HG02885 (cell line): ENCODE results near the gene FGFR4.

Experiments
- ATAC-seq: cut with Tn5 transposase; IDR thresholded peaks from one replicate; pipeline ENCODE4 v1.9.1; 2021; ENCODE audit warnings: mild to moderate bottlenecking; ENCODE audit not compliant: unreplicated experiment, poor library complexity

The FGFR4 gene

GRCh38 chr5:177130211-177131018 lies 43.7 kb downstream of the FGFR4 start:
- no peak for ATAC-seq

- ATAC-seq, result no peak
Observed at GRCh38 chr5:177131019-177131320, 44.3 kb downstream of the FGFR4 start.

- ATAC-seq, result no peak
Observed at GRCh38 chr5:177131352-177132135, 44.8 kb downstream of the FGFR4 start.

GRCh38 chr5:177132136-177133095 lies 45.7 kb downstream of the FGFR4 start:
- peak; percentile 7 for ATAC-seq

- peak; percentile 70 for ATAC-seq
Observed at GRCh38 chr5:177133096-177133852, 46.6 kb downstream of the FGFR4 start, which contains the start of gene NSD1. TSS of gene NSD1 (plus strand) at chr5:177133773. CDS start at chr5:177135104, 1,331 bp downstream.

GRCh38 chr5:177133853-177134696 lies 47.4 kb downstream of the FGFR4 start:
- ATAC-seq, result peak; percentile 28

GRCh38 chr5:177134697-177135225 lies 48.0 kb downstream of the FGFR4 start:
- ATAC-seq, result no peak

- no peak for ATAC-seq
Observed at GRCh38 chr5:177140312-177140711, 53.6 kb downstream of the FGFR4 start.

GRCh38 chr5:177141496-177141895 lies 54.8 kb downstream of the FGFR4 start:
- ATAC-seq, result no peak

- no peak for ATAC-seq
Observed at GRCh38 chr5:177142098-177142611, 55.4 kb downstream of the FGFR4 start.

- ATAC-seq, result no peak
Observed at GRCh38 chr5:177142778-177143177, 56.1 kb downstream of the FGFR4 start.

GRCh38 chr5:177146891-177147638 lies 60.4 kb downstream of the FGFR4 start:
- ATAC-seq, result no peak
